GM12892 (cell line): ENCODE measurements around the gene OSBPL5.

Source experiments
- POLR2AphosphoS5 ChIP-seq: IDR thresholded peaks from 2 replicates; pipeline ENCODE4 v1.6.1; 2011; ENCODE audit warnings: low read depth, low read length, control low read depth
- TAF1 ChIP-seq: IDR thresholded peaks from 2 replicates; pipeline ENCODE4 v1.6.1; 2011; ENCODE audit warnings: low read depth, mild to moderate bottlenecking, control low read depth, low read length, borderline replicate concordance

GRCh38 chr11:3050386-3051195 lies 114.5 kb downstream of the OSBPL5 start:
- TF ChIP-seq TAF1 (no peak), POLR2AphosphoS5 (no peak)
